Measurements from ENCODE around the gene MFN2. TPM values are rescaled to one million over a fixed set of nuclear protein-coding genes. Genes with fewer than 3 reads are reported as not detected.

The MFN2 gene
- total RNA-seq, 1 donor from 2014 or later = 71.4 TPM

- no peak for TF ChIP-seq CTCF (conservative IDR thresholded peaks at IDR 0.05)
- Mint-ChIP-seq H3K9me3 (no peaks in the 10 kb centered on the region), H3K4me3 (peak overlapping the region; percentile 99), H3K27ac (peak overlapping the region; percentile 94), H3K27me3 (no peaks in the 10 kb centered on the region), H3K36me3 (peaks cover 8% of the 10 kb centered on the region), H3K4me1 (ENCODE audit: unreplicated experiment) (peaks cover 21% of the 10 kb centered on the region)
- DNase-seq (ENCODE audit: extremely low spot score, unreplicated experiment) = no peak
Measured at GRCh38 chr1:11979028-11979850, 1.0 kb upstream of the MFN2 start.

GRCh38 chr1:11980676-11980972, 380 bp downstream of the MFN2 start:
- no peak for TF ChIP-seq CTCF (conservative IDR thresholded peaks at IDR 0.05)
- Mint-ChIP-seq H3K27me3 (no peaks in the 10 kb centered on the region), H3K9me3 (no peaks in the 10 kb centered on the region), H3K27ac (peak overlapping the region; percentile 94), H3K4me3 (peak overlapping the region; percentile 99), H3K36me3 (peaks cover 8% of the 10 kb centered on the region), H3K4me1 (ENCODE audit: unreplicated experiment) (peaks cover 21% of the 10 kb centered on the region)
- no peak for DNase-seq (ENCODE audit: extremely low spot score, unreplicated experiment)

- peaks cover 21% of the 10 kb centered on the region for H3K4me1 Mint-ChIP-seq (ENCODE audit: unreplicated experiment)
- DNase-seq (ENCODE audit: extremely low spot score, unreplicated experiment) = no peak
- no peak for TF ChIP-seq CTCF (conservative IDR thresholded peaks at IDR 0.05)
- H3K4me3 Mint-ChIP-seq = peak overlapping the region; percentile 99
- H3K36me3 Mint-ChIP-seq = peaks cover 8% of the 10 kb centered on the region
- peak overlapping the region; percentile 94 for H3K27ac Mint-ChIP-seq
- no peaks in the 10 kb centered on the region for H3K27me3 Mint-ChIP-seq
- no peaks in the 10 kb centered on the region for H3K9me3 Mint-ChIP-seq
Measured at GRCh38 chr1:11981378-11982009, 1.2 kb downstream of the MFN2 start.

- Mint-ChIP-seq H3K4me1 (ENCODE audit: unreplicated experiment) (peaks cover 21% of the 10 kb centered on the region), H3K9me3 (no peaks in the 10 kb centered on the region), H3K36me3 (peaks cover 8% of the 10 kb centered on the region), H3K27ac (peak overlapping the region; percentile 94), H3K4me3 (peak overlapping the region; percentile 99), H3K27me3 (no peaks in the 10 kb centered on the region)
- no peak for DNase-seq (ENCODE audit: extremely low spot score, unreplicated experiment)
- peak; percentile 57 for TF ChIP-seq CTCF (conservative IDR thresholded peaks at IDR 0.05)
Measured at GRCh38 chr1:11982010-11982392, 1.8 kb downstream of the MFN2 start.

GRCh38 chr1:11984121-11984520, 3.9 kb downstream of the MFN2 start:
- no peak for DNase-seq (ENCODE audit: extremely low spot score, unreplicated experiment)
- Mint-ChIP-seq H3K4me3 (peak overlapping the region; percentile 58), H3K27ac (peak overlapping the region; percentile 58), H3K4me1 (ENCODE audit: unreplicated experiment) (peaks cover 16% of the 10 kb centered on the region), H3K36me3 (peaks cover 11% of the 10 kb centered on the region), H3K27me3 (no peaks in the 10 kb centered on the region), H3K9me3 (no peaks in the 10 kb centered on the region)
- no peak for TF ChIP-seq CTCF (conservative IDR thresholded peaks at IDR 0.05)

Data from type B pancreatic cell (in vitro differentiated cells).